Progenitor cell of endocrine pancreas (in vitro differentiated cells): ENCODE data around the gene SCART1. TPM values are rescaled to one million over a fixed set of nuclear protein-coding genes. Genes with fewer than 3 reads are reported as not detected.

Source experiments
- DNase-seq: peaks from one replicate; pipeline ENCODE4 v3.0.0; 2021; ENCODE audit warnings: low spot score; ENCODE audit not compliant: unreplicated experiment
- H3K27ac Mint-ChIP-seq: 2 replicates; pipeline ENCODE4 v1.8.0; 2021; ENCODE audit warnings: mild to moderate bottlenecking, moderate library complexity, mixed read lengths
- H3K27me3 Mint-ChIP-seq: 2 replicates; pipeline ENCODE4 v1.8.0; 2021; ENCODE audit warnings: mixed read lengths
- H3K36me3 Mint-ChIP-seq: 2 replicates; pipeline ENCODE4 v1.8.0; 2022; ENCODE audit warnings: mixed read lengths; ENCODE audit not compliant: insufficient read depth
- H3K4me1 Mint-ChIP-seq: 2 replicates; pipeline ENCODE4 v1.8.0; 2021; ENCODE audit warnings: low read depth, mixed read lengths
- H3K4me3 Mint-ChIP-seq: 2 replicates; pipeline ENCODE4 v1.8.0; 2021; ENCODE audit warnings: low read depth, mild to moderate bottlenecking, moderate library complexity, mixed read lengths
- H3K9me3 Mint-ChIP-seq: 2 replicates; pipeline ENCODE4 v1.8.0; 2021; ENCODE audit warnings: low read depth, mixed read lengths
- total RNA-seq: library from RNA; stranded (reverse); gene quantifications from 2 replicates; pipeline ENCODE4 v1.2.1, GENCODE V29; 2021
- TF ChIP-seq, protein P1 (sequence below): fragments of 200-600 bp; sonication (generic); IDR thresholded peaks from one replicate; pipeline ENCODE4 v1.5.0; 2021; ENCODE audit warnings: antibody characterized with exemption, mild to moderate bottlenecking; ENCODE audit not compliant: unreplicated experiment

Gene SCART1
- total RNA-seq, 1 donor from 2014 or later = 1.7 TPM

DNA sequence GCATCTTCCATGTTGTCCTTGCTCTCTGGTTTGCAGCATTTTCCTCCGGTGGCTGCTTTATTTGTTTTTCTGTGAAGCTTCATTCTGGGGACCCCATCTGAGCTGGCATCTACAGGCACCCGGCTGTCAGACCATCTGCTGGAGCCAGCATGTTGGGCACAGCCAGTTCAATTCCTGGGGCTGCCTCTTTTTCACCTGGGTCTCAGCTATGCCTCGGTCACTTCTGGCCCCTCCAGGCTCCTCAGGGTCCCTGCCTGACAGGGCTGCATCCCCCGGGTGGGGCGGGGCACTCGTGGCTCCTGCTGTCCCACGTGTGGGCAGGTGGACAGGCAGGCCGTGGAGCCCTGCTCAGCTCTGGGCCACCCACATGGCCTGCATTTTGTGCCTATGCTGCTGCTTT lies 8.1 kb downstream of the SCART1 start:
- H3K27me3 Mint-ChIP-seq = no peaks in the 10 kb centered on the region
- no peak overlapping the region for H3K4me3 Mint-ChIP-seq
- no peaks in the 10 kb centered on the region for H3K4me1 Mint-ChIP-seq
- H3K9me3 Mint-ChIP-seq = peaks cover 36% of the 10 kb centered on the region
- peaks cover 15% of the 10 kb centered on the region for H3K36me3 Mint-ChIP-seq
- no peak overlapping the region for H3K27ac Mint-ChIP-seq
- DNase-seq = no peak
- TF ChIP-seq, protein P1, sequence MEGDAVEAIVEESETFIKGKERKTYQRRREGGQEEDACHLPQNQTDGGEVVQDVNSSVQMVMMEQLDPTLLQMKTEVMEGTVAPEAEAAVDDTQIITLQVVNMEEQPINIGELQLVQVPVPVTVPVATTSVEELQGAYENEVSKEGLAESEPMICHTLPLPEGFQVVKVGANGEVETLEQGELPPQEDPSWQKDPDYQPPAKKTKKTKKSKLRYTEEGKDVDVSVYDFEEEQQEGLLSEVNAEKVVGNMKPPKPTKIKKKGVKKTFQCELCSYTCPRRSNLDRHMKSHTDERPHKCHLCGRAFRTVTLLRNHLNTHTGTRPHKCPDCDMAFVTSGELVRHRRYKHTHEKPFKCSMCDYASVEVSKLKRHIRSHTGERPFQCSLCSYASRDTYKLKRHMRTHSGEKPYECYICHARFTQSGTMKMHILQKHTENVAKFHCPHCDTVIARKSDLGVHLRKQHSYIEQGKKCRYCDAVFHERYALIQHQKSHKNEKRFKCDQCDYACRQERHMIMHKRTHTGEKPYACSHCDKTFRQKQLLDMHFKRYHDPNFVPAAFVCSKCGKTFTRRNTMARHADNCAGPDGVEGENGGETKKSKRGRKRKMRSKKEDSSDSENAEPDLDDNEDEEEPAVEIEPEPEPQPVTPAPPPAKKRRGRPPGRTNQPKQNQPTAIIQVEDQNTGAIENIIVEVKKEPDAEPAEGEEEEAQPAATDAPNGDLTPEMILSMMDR = no peak

DNA sequence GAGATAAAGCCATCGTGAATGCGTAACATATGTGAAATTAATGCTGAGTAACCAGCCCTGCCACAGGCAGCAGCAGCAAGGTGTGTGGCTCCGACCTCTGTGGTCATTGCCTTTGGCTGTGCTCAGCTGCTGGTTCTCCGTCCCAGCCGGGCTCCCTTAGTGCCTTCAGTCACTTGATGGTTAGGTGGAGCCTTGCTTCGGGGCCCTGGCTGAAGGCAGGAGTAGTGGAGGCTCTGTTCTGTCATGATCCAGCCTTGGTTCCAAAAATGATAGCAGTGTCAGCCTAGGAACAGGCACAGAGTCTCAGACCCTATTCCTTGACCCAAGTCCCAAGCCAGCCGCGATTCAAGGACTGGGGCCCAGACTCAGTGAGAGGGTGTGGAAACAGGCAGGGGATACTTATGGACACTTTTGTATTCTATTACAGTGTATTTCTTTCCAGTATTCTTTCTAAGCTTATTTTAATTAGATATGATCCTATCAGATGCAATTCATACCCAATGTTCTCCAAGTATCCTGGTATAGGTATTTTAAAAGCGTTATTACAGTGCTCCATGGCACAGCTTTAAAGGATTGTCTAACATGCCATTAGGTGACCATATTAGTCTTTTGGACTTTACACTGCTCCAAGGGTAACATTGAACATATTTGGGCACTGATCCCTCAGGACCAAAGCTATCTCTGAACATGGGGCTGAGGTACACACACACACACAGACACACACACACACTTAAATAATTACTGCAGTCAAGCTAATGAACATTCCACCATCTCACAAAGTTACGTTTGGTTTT lies 9.0 kb downstream of the SCART1 start:
- Mint-ChIP-seq H3K36me3 (peaks cover 14% of the 10 kb centered on the region), H3K4me3 (no peak overlapping the region), H3K27me3 (no peaks in the 10 kb centered on the region), H3K4me1 (no peaks in the 10 kb centered on the region), H3K27ac (no peak overlapping the region), H3K9me3 (peaks cover 42% of the 10 kb centered on the region)
- DNase-seq = no peak
- TF ChIP-seq, protein P1 = no peak

DNA sequence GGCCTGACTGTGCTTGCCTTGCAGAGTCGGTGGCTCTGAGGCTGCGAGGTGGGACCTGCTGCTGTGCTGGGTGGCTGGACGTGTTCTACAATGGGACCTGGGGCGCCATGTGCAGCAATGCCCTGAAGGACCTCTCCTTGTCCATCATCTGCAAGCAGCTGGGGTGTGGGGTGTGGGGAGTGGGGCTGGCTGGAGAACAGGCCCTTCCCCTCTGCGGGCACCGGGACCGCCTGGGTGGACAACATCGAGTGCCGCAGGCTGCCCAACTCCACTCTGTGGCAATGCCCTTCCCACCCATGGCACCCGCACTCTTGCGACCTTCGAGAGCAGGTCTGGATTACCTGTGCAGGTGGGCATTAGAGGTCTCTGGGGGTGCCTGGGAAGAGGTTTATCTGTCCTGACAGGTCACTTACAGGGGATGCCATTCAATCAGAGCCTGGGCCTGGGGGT lies 10.9 kb downstream of the SCART1 start:
- no peak overlapping the region for H3K4me3 Mint-ChIP-seq
- H3K36me3 Mint-ChIP-seq = peaks cover 16% of the 10 kb centered on the region
- TF ChIP-seq, protein P1 = no peak
- H3K4me1 Mint-ChIP-seq = no peaks in the 10 kb centered on the region
- no peaks in the 10 kb centered on the region for H3K27me3 Mint-ChIP-seq
- DNase-seq = no peak
- H3K27ac Mint-ChIP-seq = no peak overlapping the region
- peaks cover 52% of the 10 kb centered on the region for H3K9me3 Mint-ChIP-seq

DNA sequence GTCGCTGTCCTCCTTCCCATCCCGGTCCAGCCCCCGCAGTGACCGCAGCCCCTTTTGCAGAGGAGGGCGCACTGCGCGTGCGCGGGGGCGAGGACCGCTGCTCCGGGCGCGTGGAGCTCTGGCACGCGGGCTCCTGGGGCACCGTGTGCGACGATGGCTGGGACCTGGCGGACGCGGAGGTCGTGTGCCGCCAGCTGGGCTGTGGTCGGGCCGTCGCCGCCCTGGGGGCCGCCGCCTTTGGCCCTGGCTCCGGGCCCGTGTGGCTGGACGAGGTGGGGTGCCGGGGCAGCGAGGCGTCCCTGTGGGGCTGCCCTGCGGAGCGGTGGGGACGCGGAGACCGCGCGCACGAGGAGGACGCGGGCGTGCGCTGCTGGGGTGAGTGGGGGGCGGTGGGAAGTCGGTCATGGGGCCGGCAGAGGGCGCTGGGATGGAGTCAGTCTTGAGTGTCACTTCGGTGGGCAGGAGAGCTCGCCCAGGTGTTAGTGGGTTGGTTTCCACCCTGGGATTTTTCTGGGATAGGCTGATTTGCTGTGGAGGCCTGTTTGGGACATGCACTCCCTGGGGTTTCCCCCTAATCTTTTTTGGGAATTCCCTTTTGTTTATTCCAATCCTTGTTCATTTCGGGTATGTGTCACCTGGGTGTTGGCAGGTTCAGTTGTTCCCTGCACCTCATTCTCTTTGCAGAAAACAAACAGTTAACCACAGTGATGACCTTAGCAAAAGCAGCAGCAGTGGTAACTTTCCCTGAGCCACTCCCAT lies 11.6 kb downstream of the SCART1 start:
- TF ChIP-seq, protein P1 = no peak

DNA sequence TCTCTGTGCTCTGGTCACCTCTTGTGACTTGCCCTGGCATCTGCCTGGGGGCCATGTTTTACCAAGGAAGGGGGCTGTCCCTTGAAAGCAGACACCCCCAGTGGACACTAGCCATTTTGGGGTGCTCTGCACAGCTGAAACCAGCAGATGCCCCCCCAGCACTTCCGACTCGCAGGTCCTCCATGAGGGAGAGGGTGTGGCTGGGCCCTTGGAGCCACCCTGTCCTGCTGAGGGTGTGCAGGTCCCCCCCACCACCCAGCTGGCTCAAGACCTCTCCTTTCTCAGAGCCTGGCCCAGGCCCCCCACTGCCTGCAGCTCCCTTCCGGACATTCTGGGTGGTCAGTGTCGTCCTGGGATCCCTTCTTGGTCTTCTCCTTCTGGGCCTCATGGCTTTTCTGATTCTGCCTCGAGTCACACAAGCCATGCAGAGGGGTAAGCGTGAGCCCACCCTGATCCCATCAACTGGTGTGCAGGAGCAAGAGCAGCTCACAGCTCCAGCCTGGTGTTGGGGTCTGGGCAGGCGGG lies 12.3 kb downstream of the SCART1 start:
- DNase-seq = no peak
- Mint-ChIP-seq H3K27me3 (no peaks in the 10 kb centered on the region), H3K4me1 (no peaks in the 10 kb centered on the region)

More for the DNA sequence above, 11.6 kb downstream of the SCART1 start:
- Mint-ChIP-seq H3K27ac (no peak overlapping the region), H3K27me3 (no peaks in the 10 kb centered on the region), H3K4me3 (no peak overlapping the region), H3K4me1 (no peaks in the 10 kb centered on the region), H3K36me3 (peaks cover 14% of the 10 kb centered on the region), H3K9me3 (peaks cover 58% of the 10 kb centered on the region)
- DNase-seq = no peak

More for the DNA sequence above, 12.3 kb downstream of the SCART1 start:
- Mint-ChIP-seq H3K9me3 (peaks cover 64% of the 10 kb centered on the region), H3K36me3 (peaks cover 14% of the 10 kb centered on the region), H3K4me3 (no peak overlapping the region), H3K27ac (no peak overlapping the region)
- TF ChIP-seq, protein P1 = no peak
